Hepatocyte (in vitro differentiated cells): Measurements from ENCODE around the gene DAP. TPM values are rescaled to one million over a fixed set of nuclear protein-coding genes. Genes with fewer than 3 reads are reported as not detected.

ENCODE experiments used
- DNase-seq: peaks from one replicate; pipeline ENCODE4 v3.0.0-alpha.2; 2016; ENCODE audit warnings: low spot score
- H2AFZ ChIP-seq: fragments of 200-600 bp; sonication (generic); 2 replicates; pipeline ENCODE4 v1.6.0; 2016; ENCODE audit warnings: antibody characterized with exemption, mild to moderate bottlenecking
- H3K27ac ChIP-seq: fragments of 200-600 bp; sonication (generic); 2 replicates; pipeline ENCODE4 v1.5.1; 2016; ENCODE audit warnings: mild to moderate bottlenecking
- H3K27me3 ChIP-seq: fragments of 200-600 bp; sonication (generic); 2 replicates; pipeline ENCODE4 v1.6.1; 2016
- H3K36me3 ChIP-seq: fragments of 200-600 bp; sonication (generic); replicated peaks from 2 replicates; pipeline ENCODE4 v1.5.1; 2016; ENCODE audit warnings: low read depth; ENCODE audit not compliant: insufficient read depth
- H3K4me1 ChIP-seq: fragments of 200-600 bp; sonication (generic); 2 replicates; pipeline ENCODE4 v1.5.1; 2016; ENCODE audit warnings: mild to moderate bottlenecking, moderate library complexity; ENCODE audit not compliant: insufficient read depth
- H3K4me2 ChIP-seq: fragments of 200-600 bp; sonication (generic); 2 replicates; pipeline ENCODE4 v1.6.0; 2016
- H3K4me3 ChIP-seq: fragments of 200-600 bp; sonication (generic); 2 replicates; pipeline ENCODE4 v1.5.1; 2016; ENCODE audit warnings: mild to moderate bottlenecking
- H3K79me2 ChIP-seq: fragments of 200-600 bp; sonication (generic); 2 replicates; pipeline ENCODE4 v1.6.0; 2017; ENCODE audit warnings: mild to moderate bottlenecking
- H3K9me2 ChIP-seq: fragments of 200-600 bp; sonication (generic); replicated peaks from 2 replicates; pipeline ENCODE4 v1.6.0; 2017; ENCODE audit warnings: mild to moderate bottlenecking; ENCODE audit not compliant: insufficient read depth
- H3K9me3 ChIP-seq: fragments of 200-600 bp; sonication (generic); 2 replicates; pipeline ENCODE4 v1.5.1; 2016; ENCODE audit warnings: low read depth, mild to moderate bottlenecking
- H4K20me1 ChIP-seq: fragments of 200-600 bp; sonication (generic); 2 replicates; pipeline ENCODE4 v1.6.0; 2016; ENCODE audit warnings: mild to moderate bottlenecking; ENCODE audit not compliant: insufficient read depth, poor library complexity, severe bottlenecking
- CTCF ChIP-seq: fragments of 200-600 bp; sonication (generic); IDR thresholded peaks from 2 replicates; pipeline ENCODE4 v1.5.1; 2016; ENCODE audit warnings: antibody characterized with exemption, mild to moderate bottlenecking; ENCODE audit not compliant: poor library complexity
- EZH2 ChIP-seq: fragments of 200-600 bp; sonication (generic); IDR thresholded peaks from 2 replicates; pipeline ENCODE4 v1.6.1; 2016; ENCODE audit warnings: antibody characterized with exemption, mild to moderate bottlenecking, borderline replicate concordance
- EZH2phosphoT487 ChIP-seq: fragments of 200-600 bp; sonication (generic); IDR thresholded peaks from one replicate; pipeline ENCODE4 v1.6.1; 2018; ENCODE audit warnings: antibody characterized with exemption, mild to moderate bottlenecking, low read depth, moderate library complexity; ENCODE audit not compliant: unreplicated experiment, severe bottlenecking
- WGBS: methylation state at CpG from one replicate; pipeline ENCODE4 v1.1.6; 2016; ENCODE audit warnings: low lambda C conversion rate; ENCODE audit errors: missing lambda C conversion rate; 5-methylcytosine and 5-hydroxymethylcytosine counted together
- polyA plus RNA-seq: library from polyadenylated mRNA; unstranded; fragments of >200 nt; fragmentation: Nextera tagmentation; extraction: Ambion mirVana; gene quantifications from 2 replicates; pipeline ENCODE4 v1.2.1, GENCODE V29; 2016
- total RNA-seq: library from RNA; depleted of rRNA; stranded (reverse); fragments of >200 nt; gene quantifications from 2 replicates; pipeline ENCODE4 v1.2.3, GENCODE V29; 2014

The DAP gene
- total and polyA plus RNA-seq, 2 experiments from 2014 or later: 74.8 to 196 TPM

GRCh38 chr5:10674096-10674495 is 86.9 kb downstream of the DAP start:
- Histone ChIP-seq H4K20me1 (no peaks in the 10 kb centered on the region), H3K9me2 (no peaks in the 10 kb centered on the region), H3K4me2 (no peak overlapping the region), H3K27me3 (no peaks in the 10 kb centered on the region), H3K4me3 (no peak overlapping the region), H3K36me3 (no peaks in the 10 kb centered on the region), H3K4me1 (peaks cover 7% of the 10 kb centered on the region), H3K27ac (no peak overlapping the region), H3K9me3 (no peaks in the 10 kb centered on the region), H2AFZ (no peak overlapping the region), H3K79me2 (no peaks in the 10 kb centered on the region)
- no peak for DNase-seq
- 90% methylated on average over 11 of the region's 11 CpGs for WGBS
- no peak for TF ChIP-seq EZH2phosphoT487
- TF ChIP-seq EZH2: no peak
- TF ChIP-seq CTCF: no peak

GRCh38 chr5:10673407-10673806 is 87.6 kb downstream of the DAP start:
- no peaks in the 10 kb centered on the region for H4K20me1 ChIP-seq
- no peaks in the 10 kb centered on the region for H3K36me3 ChIP-seq
- no peaks in the 10 kb centered on the region for H3K27me3 ChIP-seq
- no peak overlapping the region for H3K27ac ChIP-seq
- H3K4me2 ChIP-seq: no peak overlapping the region
- no peaks in the 10 kb centered on the region for H3K79me2 ChIP-seq
- no peaks in the 10 kb centered on the region for H3K9me3 ChIP-seq
- H3K9me2 ChIP-seq: no peaks in the 10 kb centered on the region
- TF ChIP-seq EZH2: no peak
- no peak for TF ChIP-seq CTCF
- TF ChIP-seq EZH2phosphoT487: no peak
- H3K4me1 ChIP-seq: peaks cover 7% of the 10 kb centered on the region
- DNase-seq: no peak
- no peak overlapping the region for H3K4me3 ChIP-seq
- no peak overlapping the region for H2AFZ ChIP-seq
- 88% methylated on average over 9 of the region's 9 CpGs for WGBS

GRCh38 chr5:10673017-10673389 is 88.0 kb downstream of the DAP start:
- no peaks in the 10 kb centered on the region for H3K9me2 ChIP-seq
- no peaks in the 10 kb centered on the region for H4K20me1 ChIP-seq
- H3K36me3 ChIP-seq: no peaks in the 10 kb centered on the region
- H3K27me3 ChIP-seq: no peaks in the 10 kb centered on the region
- H3K4me1 ChIP-seq: peaks cover 7% of the 10 kb centered on the region
- H3K27ac ChIP-seq: no peak overlapping the region
- no peak overlapping the region for H2AFZ ChIP-seq
- no peaks in the 10 kb centered on the region for H3K79me2 ChIP-seq
- TF ChIP-seq EZH2 (no peak), CTCF (no peak), EZH2phosphoT487 (no peak)
- WGBS: 91% methylated on average over 8 of the region's 8 CpGs
- H3K9me3 ChIP-seq: no peaks in the 10 kb centered on the region
- no peak for DNase-seq
- no peak overlapping the region for H3K4me2 ChIP-seq
- no peak overlapping the region for H3K4me3 ChIP-seq
